ENCODE results near the gene HADH.

GRCh38 chr4:107978716-107979451, 10.8 kb upstream of the HADH start:
- TF ChIP-seq, protein P1, sequence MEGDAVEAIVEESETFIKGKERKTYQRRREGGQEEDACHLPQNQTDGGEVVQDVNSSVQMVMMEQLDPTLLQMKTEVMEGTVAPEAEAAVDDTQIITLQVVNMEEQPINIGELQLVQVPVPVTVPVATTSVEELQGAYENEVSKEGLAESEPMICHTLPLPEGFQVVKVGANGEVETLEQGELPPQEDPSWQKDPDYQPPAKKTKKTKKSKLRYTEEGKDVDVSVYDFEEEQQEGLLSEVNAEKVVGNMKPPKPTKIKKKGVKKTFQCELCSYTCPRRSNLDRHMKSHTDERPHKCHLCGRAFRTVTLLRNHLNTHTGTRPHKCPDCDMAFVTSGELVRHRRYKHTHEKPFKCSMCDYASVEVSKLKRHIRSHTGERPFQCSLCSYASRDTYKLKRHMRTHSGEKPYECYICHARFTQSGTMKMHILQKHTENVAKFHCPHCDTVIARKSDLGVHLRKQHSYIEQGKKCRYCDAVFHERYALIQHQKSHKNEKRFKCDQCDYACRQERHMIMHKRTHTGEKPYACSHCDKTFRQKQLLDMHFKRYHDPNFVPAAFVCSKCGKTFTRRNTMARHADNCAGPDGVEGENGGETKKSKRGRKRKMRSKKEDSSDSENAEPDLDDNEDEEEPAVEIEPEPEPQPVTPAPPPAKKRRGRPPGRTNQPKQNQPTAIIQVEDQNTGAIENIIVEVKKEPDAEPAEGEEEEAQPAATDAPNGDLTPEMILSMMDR (IDR thresholded peaks at IDR 0.05) = no peak
- no peak for TF ChIP-seq POLR2A (IDR thresholded peaks at IDR 0.05)

All from lower leg skin (tissue), 3 donors.